ENCODE measurements around the gene CNIH3. TPM values are rescaled to one million over a fixed set of nuclear protein-coding genes. Genes with fewer than 3 reads are reported as not detected.

CNIH3 gene
- total RNA-seq, 1 experiment from 2014 or later, result 1.8 TPM

DNA sequence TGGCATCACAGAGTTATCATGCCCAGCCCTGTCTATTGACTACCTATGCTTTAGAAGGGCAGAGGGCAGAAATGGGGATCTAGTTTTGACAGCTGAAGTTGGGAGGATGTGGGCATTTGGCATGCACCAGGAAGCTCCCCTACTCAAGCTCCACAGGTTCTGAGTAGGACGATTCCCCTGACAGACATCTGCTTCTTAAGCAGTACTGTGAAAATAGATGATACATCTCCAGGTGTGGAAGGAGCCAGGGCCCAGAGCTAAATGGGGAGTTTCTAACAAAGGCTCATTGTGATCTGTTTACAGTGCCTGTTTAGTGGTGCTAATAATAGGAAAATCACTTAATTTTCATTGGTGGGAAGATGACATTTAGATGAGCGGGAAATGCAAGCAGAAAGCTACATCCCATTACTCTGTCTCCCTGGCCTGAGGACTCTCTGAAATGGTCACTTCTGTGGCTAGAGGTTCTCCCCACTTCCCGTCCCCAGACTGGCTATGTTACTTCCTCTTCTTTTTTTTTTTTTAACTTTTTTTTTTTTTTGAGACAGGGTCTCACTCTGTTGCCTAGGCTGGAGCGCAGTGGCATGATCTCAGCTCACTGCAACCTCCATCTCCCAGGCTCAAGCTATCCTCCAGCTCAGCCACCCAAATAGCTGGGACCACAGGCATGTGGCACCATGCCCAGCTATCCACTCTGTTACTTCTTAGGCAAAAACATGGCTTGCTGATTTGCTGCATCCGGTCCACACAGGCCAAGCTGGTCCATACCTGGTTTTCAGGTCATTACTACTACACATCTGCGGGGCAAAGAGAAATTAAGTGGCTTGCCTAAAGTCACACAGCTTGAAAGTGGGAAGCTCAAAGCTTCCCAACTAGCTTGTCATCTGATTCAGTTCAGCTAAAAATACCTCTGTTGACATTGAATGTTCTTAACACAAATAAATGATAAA, 23.2 kb upstream of the CNIH3 start (continued):
- TF ChIP-seq EZH2phosphoT487 (IDR thresholded peaks at IDR 0.05; ENCODE audit: borderline replicate concordance) (no peak), EGR1 (IDR thresholded peaks at IDR 0.05; ENCODE audit: low read depth) (no peak), CBX3 (IDR thresholded peaks at IDR 0.05; ENCODE audit: low read depth) (no peak), POLR2AphosphoS5 (IDR thresholded peaks at IDR 0.05; ENCODE audit: low read depth, low read length) (no peak)
- TF ChIP-seq, protein P1, sequence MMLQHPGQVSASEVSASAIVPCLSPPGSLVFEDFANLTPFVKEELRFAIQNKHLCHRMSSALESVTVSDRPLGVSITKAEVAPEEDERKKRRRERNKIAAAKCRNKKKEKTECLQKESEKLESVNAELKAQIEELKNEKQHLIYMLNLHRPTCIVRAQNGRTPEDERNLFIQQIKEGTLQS (IDR thresholded peaks at IDR 0.05), result no peak

GRCh38 chr1:224594360-224594759, 21.8 kb upstream of the CNIH3 start:
- RAD21 ChIA-PET (ENCODE audit: low non-redundant PET in 1 of 2, low total read pairs in 2 of 2, uncharacterized antibody in 2 of 2, unreplicated experiment in 2 of 2), result no interaction called here
- no peak overlapping the region for H2AFZ ChIP-seq (ENCODE audit: low read depth, low read length, poor library complexity, severe bottlenecking)
- CTCF ChIA-PET, result no interaction called here

More at GRCh38 chr1:224594360-224594759, 21.8 kb upstream of the CNIH3 start:
- H3K9me2 ChIP-seq (ENCODE audit: insufficient read depth), result no peaks in the 10 kb centered on the region
- H3K27ac ChIP-seq (ENCODE audit: low read depth, low read length), result no peak overlapping the region
- H3K79me2 ChIP-seq (ENCODE audit: insufficient read depth, low read length), result no peaks in the 10 kb centered on the region
- no TSS peak for BruUV-seq (replicated peaks)
- H3K9me3 ChIP-seq (ENCODE audit: control insufficient read depth in 1 of 2, insufficient read depth in 1 of 2, low read depth in 1 of 2, low read length in 2 of 2), result no peaks in the 10 kb centered on the region
- H3K9ac ChIP-seq (ENCODE audit: low read length), result no peak overlapping the region
- H3K27me3 ChIP-seq (ENCODE audit: insufficient read depth, low read length), result no peaks in the 10 kb centered on the region
- H3K4me2 ChIP-seq (ENCODE audit: low read length), result no peak overlapping the region
- intact Hi-C loops (cut with micrococcal nuclease), result no loop called here
- ATAC-seq (no peak; the same call in 1 of the 2 replicates), DNase-seq (ENCODE audit: low read depth, low spot score) (no peak)
- H4K20me1 ChIP-seq (ENCODE audit: insufficient read depth), result no peaks in the 10 kb centered on the region
- POLR2A ChIA-PET, result no interaction called here
- H3K4me3 ChIP-seq (replicated peaks in 1 of 2; ENCODE audit: low read depth in 1 of 2, low read length in 2 of 2), result no peak overlapping the region
- no peaks in the 10 kb centered on the region for H3K36me3 ChIP-seq (ENCODE audit: control insufficient read depth in 1 of 2, insufficient read depth in 2 of 2, low read length in 2 of 2)
- H3K4me1 ChIP-seq (ENCODE audit: control insufficient read depth in 1 of 2, insufficient read depth in 2 of 2, low read length in 2 of 2), result peaks cover 0 to 2% of the 10 kb centered on the region in 2 experiments; a peak in 1 of 4 replicates
- TF ChIP-seq RAD21 (IDR thresholded peaks at IDR 0.05; ENCODE audit: low read depth) (no peak), POLR2A (IDR thresholded peaks at IDR 0.05; ENCODE audit: borderline replicate concordance, extremely low read depth, insufficient read depth, insufficient read length) (no peak), ZBTB33 (IDR thresholded peaks at IDR 0.05; ENCODE audit: extremely low read depth, insufficient replicate concordance, low read length) (no peak), POLR2AphosphoS5 (IDR thresholded peaks at IDR 0.05; ENCODE audit: low read depth, low read length) (no peak), EZH2phosphoT487 (IDR thresholded peaks at IDR 0.05; ENCODE audit: borderline replicate concordance) (no peak), FOSL1 (IDR thresholded peaks at IDR 0.05; ENCODE audit: low read depth) (no peak)
- TF ChIP-seq, protein P1 (IDR thresholded peaks at IDR 0.05), result no peak

All from HCT116 (cell line).